Measurements from ENCODE around the gene SMC1A. TPM values are rescaled to one million over a fixed set of nuclear protein-coding genes. Genes with fewer than 3 reads are reported as not detected.
"Not testable (repeated sequence)": the region's sequence is repeated elsewhere in the genome, so short reads cannot be mapped to it uniquely, and the experiment has no call there.

SMC1A gene
- 15.2 TPM for total RNA-seq
- 26.1 TPM for polyA plus RNA-seq

DNA sequence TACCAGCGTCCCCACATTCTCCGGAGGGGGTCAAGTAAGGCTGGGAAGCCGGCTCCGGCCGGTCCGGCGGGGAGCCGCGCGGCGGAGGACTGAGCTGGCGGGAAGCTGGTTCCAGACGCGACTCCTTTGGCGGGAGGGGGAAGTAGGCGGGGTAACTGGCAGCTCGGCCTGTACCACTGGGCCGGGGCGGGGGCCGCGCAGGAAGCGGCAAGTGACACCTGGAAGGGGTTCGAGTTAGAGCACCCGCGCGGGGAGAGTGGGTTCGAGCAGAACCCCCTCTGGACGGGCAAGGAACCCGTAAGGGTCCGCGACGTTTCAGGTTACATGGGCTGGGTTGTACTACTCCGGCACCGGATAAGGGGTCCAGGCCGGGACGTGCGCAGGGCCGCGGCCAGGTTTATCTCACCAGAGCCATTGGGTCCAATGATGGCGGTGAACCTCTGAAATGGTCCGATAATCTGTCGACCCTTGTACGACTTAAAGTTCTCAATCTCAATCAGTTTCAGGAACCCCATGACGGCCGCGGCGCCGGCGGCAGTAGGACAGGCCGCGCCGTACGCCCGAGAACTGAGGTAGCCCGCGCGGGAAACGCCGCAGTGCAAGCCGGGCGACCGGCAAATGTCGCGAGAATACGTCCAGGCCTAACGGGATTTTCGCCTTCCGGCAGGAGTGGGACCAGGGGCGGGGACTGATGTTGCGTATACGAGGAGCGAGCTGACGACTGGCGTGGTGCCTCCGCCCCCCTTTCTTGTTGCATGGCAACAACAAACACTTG lies at the start of gene SMC1A:
Gene SMC1A, minus strand, starts transcription at position 569 of the 775 bp plus-strand sequence. Its CDS starts 54 bp downstream, at position 515.
- H3K4me1 ChIP-seq (ENCODE audit: insufficient read depth) = peaks cover 2% of the 10 kb centered on the region
- peak within 1 kb of the TSS; percentile 61 for H3K4me3 ChIP-seq (ENCODE audit: low read depth, low read length)
- peak; percentile 91 for DNase-seq (ENCODE audit: extremely low spot score)
- WGBS = under 1% methylated on average over 75 of the region's 75 CpGs
- no peaks in the 10 kb centered on the region for H3K36me3 ChIP-seq (ENCODE audit: insufficient read depth)
- peak within 1 kb of the TSS; percentile 91 for H3K27ac ChIP-seq (ENCODE audit: low read depth)

DNA sequence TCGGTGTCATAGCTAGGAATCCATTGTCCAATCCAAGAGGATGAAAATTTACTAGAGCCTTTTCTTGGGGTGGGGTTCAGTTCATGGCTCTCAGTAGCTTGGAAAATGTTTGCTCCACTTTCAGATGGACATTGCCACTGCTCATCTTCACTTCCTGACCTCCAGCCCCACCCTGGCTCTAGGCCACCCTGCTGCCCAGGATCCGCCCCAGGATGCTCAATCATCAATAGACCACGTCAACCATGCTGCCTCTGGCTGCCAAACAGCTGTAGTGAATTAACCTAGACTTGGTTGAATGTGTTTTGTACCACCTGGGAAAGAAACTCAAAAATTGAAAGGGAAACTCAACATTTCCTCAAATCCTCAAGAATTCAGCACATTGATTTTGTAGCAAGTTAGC lies 48.9 kb upstream of the SMC1A start:
- Histone ChIP-seq H3K36me3 (ENCODE audit: insufficient read depth) (no peaks in the 10 kb centered on the region), H3K4me3 (ENCODE audit: low read depth, low read length) (no peak overlapping the region), H3K4me1 (ENCODE audit: insufficient read depth) (no peaks in the 10 kb centered on the region), H3K27ac (ENCODE audit: low read depth) (no peak overlapping the region)
- no peak for DNase-seq (ENCODE audit: extremely low spot score)
- WGBS = 75% methylated on average over 3 of the region's 3 CpGs

DNA sequence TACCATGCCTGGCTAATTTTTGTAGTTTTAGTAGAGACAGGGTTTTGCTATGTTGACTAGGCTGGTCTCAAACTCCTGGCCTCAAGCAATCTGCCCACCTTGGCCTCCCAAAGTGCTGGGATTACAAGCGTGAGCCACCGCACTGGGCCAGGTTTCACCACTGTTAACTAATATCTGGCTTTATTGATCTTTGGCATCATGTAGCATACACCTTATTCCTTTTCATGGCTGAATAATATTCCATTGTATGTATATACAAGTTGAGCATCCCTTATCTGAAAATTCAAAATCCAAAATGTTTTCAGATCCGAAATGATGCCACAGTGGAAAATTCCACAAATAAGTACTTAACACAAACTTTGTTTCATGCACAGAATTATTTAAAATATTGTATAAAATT lies 46.2 kb upstream of the SMC1A start:
- H3K27ac ChIP-seq (ENCODE audit: low read depth); H3K4me3 ChIP-seq (ENCODE audit: low read depth, low read length); H3K36me3 ChIP-seq (ENCODE audit: insufficient read depth); DNase-seq (ENCODE audit: extremely low spot score); H3K4me1 ChIP-seq (ENCODE audit: insufficient read depth): not testable (repeated sequence)
- 89% methylated on average over 3 of the region's 3 CpGs for WGBS

DNA sequence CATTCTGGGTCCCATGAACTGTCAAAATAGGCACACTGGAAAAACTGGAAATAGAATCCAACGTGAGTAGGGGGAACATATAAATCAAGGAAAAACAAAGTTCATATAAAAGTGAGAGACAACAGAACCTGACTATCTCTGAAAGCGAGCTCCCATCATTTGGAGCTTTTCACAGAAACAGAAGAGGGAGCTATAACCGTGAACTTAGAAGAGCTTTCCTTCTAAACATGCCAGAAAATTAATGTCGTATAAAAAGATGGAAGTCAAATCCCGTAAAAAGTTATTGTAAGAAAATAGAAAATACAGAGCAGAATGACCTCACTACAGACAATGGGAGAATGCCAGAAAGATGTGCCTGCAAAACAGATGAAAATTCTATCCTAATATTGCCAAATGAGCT lies 35.6 kb upstream of the SMC1A start:
- Histone ChIP-seq H3K4me3 (ENCODE audit: low read depth, low read length) (no peak overlapping the region), H3K4me1 (ENCODE audit: insufficient read depth) (no peaks in the 10 kb centered on the region), H3K27ac (ENCODE audit: low read depth) (no peak overlapping the region), H3K36me3 (ENCODE audit: insufficient read depth) (no peaks in the 10 kb centered on the region)
- 23% methylated on average over 5 of the region's 5 CpGs for WGBS
- DNase-seq (ENCODE audit: extremely low spot score) = no peak

DNA sequence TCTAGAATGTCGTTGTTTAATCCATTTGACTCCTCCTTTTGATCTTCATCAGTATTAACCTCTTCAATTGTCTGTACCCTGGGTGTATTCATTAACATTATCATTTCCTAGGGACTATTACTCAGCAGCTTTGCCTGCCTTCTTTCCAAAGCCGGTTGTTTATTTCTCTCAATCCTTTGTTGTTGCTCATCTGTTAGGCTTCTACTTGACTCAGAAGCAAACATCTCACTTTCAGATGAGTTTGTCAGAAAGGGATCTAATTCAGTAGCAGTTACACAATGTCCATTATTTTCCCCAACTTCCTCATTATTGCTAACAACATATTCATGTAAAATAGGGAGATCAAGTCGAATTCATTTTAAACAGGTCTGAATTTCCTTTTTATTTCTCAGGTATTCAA lies 33.8 kb upstream of the SMC1A start:
- DNase-seq (ENCODE audit: extremely low spot score) = no peak
- 47% methylated on average over 3 of the region's 3 CpGs for WGBS
- Histone ChIP-seq H3K27ac (ENCODE audit: low read depth) (no peak overlapping the region), H3K4me3 (ENCODE audit: low read depth, low read length) (no peak overlapping the region), H3K36me3 (ENCODE audit: insufficient read depth) (no peaks in the 10 kb centered on the region), H3K4me1 (ENCODE audit: insufficient read depth) (no peaks in the 10 kb centered on the region)

DNA sequence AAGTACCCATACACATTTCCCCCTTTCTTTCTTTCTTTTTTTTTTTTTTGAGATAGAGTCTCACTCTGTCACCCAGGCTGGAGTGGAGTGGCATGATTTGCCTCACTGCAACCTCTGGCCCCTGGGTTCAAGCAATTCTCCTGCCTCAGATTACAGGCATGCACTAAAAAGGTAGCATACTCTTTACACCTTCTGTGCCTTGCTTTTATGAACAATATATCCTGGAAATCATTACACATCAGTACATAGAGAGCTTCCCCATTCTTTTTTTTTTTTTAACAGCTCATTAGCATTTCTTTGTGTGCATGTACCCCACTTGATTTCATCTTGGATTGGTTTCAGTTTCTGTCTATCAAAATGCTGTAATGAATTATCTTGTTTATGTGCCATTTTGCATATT lies 30.4 kb upstream of the SMC1A start:
- no peak for DNase-seq (ENCODE audit: extremely low spot score)
- Histone ChIP-seq H3K36me3 (ENCODE audit: insufficient read depth) (no peaks in the 10 kb centered on the region), H3K27ac (ENCODE audit: low read depth) (no peak overlapping the region), H3K4me1 (ENCODE audit: insufficient read depth) (no peaks in the 10 kb centered on the region), H3K4me3 (ENCODE audit: low read depth, low read length) (no peak overlapping the region)

DNA sequence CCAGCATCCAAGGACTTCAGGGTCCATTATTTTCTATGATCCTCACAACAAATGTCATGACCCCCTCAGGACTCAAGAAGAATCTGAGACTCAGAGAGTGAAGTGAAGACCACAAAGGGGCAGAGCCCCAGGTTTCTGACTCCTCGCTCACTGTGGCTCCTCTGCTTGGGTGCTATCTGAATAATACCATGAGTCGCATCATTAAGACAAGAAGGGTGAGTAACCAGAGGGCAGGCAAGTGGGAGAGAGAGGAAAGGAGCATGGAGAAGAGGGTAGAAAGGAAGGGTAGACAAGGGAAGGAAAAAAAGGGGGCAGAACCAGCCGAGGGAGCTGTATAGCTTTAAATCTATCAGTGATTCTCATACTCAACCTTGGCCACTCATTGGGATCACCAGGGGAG lies 27.2 kb upstream of the SMC1A start:
- H3K4me1 ChIP-seq (ENCODE audit: insufficient read depth) = no peaks in the 10 kb centered on the region
- 83% methylated on average over 3 of the region's 3 CpGs for whole genome bisulfite sequencing
- no peaks in the 10 kb centered on the region for H3K36me3 ChIP-seq (ENCODE audit: insufficient read depth)
- no peak overlapping the region for H3K4me3 ChIP-seq (ENCODE audit: low read depth, low read length)
- H3K27ac ChIP-seq (ENCODE audit: low read depth) = no peak overlapping the region
- no peak for DNase-seq (ENCODE audit: extremely low spot score)

DNA sequence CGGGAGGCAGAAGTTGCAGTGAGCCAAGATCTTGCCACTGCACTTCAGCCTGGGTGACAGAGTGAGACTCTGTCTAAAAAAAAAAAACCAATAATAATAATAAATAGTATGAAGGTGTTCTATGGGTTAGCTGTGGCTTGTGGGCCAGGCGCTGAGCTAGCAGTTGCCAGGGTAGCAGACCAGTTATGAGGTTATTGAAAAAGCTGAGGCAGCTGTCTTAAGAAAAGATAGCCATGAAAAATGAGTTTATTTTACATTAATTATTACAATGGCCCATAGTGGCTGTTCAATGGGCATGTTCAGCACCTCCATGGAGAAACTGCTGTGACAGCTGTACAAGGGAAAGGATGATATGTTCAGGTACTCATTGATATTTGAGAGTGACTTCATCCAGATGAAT lies 25.0 kb upstream of the SMC1A start:
- Histone ChIP-seq H3K27ac (ENCODE audit: low read depth) (no peak overlapping the region), H3K4me3 (ENCODE audit: low read depth, low read length) (no peak overlapping the region), H3K36me3 (ENCODE audit: insufficient read depth) (no peaks in the 10 kb centered on the region), H3K4me1 (ENCODE audit: insufficient read depth) (no peaks in the 10 kb centered on the region)
- no peak for DNase-seq (ENCODE audit: extremely low spot score)
- 90% methylated on average over 2 of the region's 2 CpGs for WGBS

DNA sequence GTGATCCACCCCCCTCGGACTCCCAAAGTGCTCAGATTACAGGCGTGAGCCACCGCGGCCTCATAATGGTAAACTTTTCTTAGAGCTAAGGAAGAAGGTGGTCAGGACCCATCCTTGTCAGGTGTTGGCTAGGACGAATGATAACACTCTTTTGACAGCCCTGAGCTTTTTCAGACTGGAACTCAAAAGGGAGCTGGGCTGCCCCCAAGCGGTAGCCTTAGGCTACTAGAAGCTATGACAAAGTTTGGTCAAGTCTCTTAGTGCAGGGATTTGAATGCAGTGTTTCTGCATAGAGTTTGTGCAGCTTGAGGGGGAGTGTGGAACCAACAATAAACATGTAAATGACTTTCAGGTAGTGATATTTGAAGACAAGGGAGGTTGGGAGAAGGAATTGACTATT lies 23.5 kb upstream of the SMC1A start:
- WGBS = 18% methylated on average over 6 of the region's 6 CpGs
- Histone ChIP-seq H3K36me3 (ENCODE audit: insufficient read depth) (no peaks in the 10 kb centered on the region), H3K27ac (ENCODE audit: low read depth) (no peak overlapping the region), H3K4me1 (ENCODE audit: insufficient read depth) (no peaks in the 10 kb centered on the region), H3K4me3 (ENCODE audit: low read depth, low read length) (no peak overlapping the region)
- no peak for DNase-seq (ENCODE audit: extremely low spot score)

DNA sequence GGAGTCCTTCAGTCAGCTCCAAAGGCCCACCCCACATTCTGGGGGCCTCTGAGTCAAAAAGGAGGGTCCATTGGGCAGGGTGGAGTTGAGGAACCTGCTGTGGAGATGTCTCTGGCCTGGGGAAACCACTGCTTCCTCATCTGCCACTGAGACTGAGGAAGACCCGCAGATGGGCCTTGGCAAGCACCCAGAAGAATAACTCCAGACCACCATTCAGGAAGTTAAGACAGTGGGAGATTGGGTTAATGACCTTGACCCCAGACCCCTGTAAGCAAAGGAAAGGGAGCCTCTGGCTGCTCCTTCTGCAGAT lies 19.8 kb upstream of the SMC1A start:
- no peak for DNase-seq (ENCODE audit: extremely low spot score)
- Histone ChIP-seq H3K4me3 (ENCODE audit: low read depth, low read length) (no peak overlapping the region), H3K4me1 (ENCODE audit: insufficient read depth) (no peaks in the 10 kb centered on the region), H3K36me3 (ENCODE audit: insufficient read depth) (no peaks in the 10 kb centered on the region), H3K27ac (ENCODE audit: low read depth) (no peak overlapping the region)
- 48% methylated on average over 1 of the region's 1 CpG for WGBS

DNA sequence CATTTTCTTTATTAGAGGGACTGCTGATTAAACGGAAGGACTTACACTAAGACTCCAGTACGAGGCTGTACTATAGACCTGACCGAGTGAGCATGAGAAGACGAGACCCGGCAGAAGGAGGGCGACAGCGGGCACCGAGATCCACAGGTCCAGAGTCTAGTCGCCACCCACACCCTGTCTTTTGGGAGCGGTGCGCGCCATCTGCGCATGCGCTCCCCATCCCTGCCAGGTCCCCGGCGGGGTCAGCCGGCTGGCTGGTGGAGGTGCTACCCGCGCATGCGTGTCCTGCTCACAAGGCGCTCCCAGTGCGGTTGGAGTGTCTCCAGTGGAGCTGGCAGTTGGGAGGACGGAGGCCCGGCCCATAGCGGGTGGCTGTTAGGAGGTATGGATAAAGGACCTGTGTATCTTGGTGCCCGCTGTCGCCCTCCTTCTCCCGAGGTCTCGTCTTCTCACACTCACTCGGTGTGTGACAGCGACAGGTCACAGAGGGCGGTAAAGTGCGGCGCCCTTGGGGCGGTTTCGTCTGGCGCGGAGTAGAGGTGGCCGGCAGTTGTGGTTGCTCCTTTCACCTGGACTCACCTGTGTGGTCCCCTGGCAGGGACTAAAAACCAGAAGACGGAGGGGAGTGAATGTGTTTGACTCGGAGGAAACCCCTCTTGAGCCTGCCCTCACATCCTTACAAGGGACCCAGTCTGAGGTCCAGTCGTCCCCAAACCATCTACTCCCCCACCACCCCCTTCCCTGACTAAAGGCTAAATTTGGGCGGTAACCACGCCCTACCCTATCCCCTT lies 19.3 kb upstream of the SMC1A start:
- WGBS = 7% methylated on average over 44 of the region's 44 CpGs
- Histone ChIP-seq H3K4me1 (ENCODE audit: insufficient read depth) (no peaks in the 10 kb centered on the region), H3K4me3 (ENCODE audit: low read depth, low read length) (peak overlapping the region; percentile 26)

DNA sequence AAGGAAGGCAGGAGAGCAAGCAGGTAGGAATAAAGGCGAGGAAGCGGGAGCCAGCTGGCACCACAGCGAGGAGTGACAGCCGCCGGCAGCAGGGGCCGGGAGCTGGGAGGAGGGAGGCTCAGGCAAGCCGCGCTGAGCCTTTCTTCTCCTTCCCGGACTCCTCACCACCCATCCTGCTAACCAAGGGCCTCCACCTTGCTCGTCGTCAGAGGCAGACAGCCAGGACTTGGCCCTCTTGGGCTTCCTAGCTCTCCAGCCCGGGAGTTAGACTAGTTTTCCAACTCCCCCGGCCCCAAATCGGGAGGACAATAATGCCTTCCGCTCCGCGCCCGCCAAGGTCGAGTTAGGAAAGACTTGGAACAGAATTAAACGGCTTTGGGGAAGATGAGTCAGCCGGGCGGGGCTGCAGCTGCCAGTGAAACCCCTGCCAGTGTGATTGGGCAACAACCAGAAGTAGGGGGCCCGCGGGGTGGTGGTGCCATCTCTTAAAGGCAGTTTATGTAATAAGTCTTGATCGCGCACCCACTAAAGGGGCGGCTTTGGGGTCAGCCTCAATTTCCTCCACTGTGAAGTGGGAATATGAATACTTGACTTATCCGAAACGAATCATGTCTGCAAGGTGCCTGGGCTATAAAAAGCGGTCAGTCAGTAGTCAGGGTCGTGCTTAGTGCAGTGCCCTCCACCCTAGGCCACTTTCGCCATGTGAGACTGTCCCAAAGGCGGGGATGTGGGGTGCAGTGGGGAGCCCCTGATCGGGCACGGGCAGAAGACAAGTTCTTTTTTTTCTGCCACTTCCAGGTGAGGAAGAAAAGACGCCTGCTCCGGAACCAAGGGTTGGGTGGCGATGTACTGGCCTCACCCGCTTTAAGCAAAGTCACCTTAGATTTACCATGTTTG lies 18.4 kb upstream of the SMC1A start:
- Histone ChIP-seq H3K4me3 (ENCODE audit: low read depth, low read length) (peak overlapping the region; percentile 26), H3K27ac (ENCODE audit: low read depth) (peak overlapping the region; percentile 27), H3K36me3 (ENCODE audit: insufficient read depth) (no peaks in the 10 kb centered on the region), H3K4me1 (ENCODE audit: insufficient read depth) (no peaks in the 10 kb centered on the region)
- WGBS = 9% methylated on average over 39 of the region's 39 CpGs
- no peak for DNase-seq (ENCODE audit: extremely low spot score)

More for the DNA sequence above, 19.3 kb upstream of the SMC1A start:
- Histone ChIP-seq H3K36me3 (ENCODE audit: insufficient read depth) (no peaks in the 10 kb centered on the region), H3K27ac (ENCODE audit: low read depth) (no peak overlapping the region)
- DNase-seq (ENCODE audit: extremely low spot score) = no peak

DNA sequence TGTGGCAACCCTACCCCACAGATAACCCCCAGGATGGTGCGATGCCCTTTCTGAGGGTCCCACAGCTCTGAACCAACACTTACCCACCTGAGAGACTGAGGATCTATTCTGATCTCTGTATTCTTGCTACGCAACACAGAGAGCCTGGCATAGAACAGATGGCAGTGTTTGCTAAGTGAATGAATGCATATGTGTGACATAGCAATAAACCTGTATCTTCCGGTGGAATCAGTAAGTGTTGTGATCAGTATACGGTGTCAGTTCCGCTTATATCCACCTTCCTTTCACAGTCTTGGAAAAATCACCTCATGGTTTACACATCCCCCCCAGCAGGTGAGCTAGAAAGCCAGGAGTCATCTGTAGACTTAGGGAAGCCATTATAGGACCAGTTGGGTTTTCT lies 17.6 kb upstream of the SMC1A start:
- peak overlapping the region; percentile 21 for H3K4me3 ChIP-seq (ENCODE audit: low read depth, low read length)
- H3K36me3 ChIP-seq (ENCODE audit: insufficient read depth) = no peaks in the 10 kb centered on the region
- 70% methylated on average over 5 of the region's 5 CpGs for WGBS
- no peak for DNase-seq (ENCODE audit: extremely low spot score)
- H3K27ac ChIP-seq (ENCODE audit: low read depth) = no peak overlapping the region
- no peaks in the 10 kb centered on the region for H3K4me1 ChIP-seq (ENCODE audit: insufficient read depth)
